NCI-H1694 treated with DMSO at 0.1 percent for 48 hours (cell line): ENCODE data around the gene CBY1.

Experiments
- DNase-seq: peaks from one replicate; lab custom pipeline; 2025; lab: John Stamatoyannopoulos, UW

CBY1 gene

GRCh38 chr22:38649841-38650522, 6.5 kb upstream of the CBY1 start:
- no peak for DNase-seq

GRCh38 chr22:38652859-38653258, 3.6 kb upstream of the CBY1 start:
- no peak for DNase-seq

GRCh38 chr22:38653741-38654140, 2.7 kb upstream of the CBY1 start:
- DNase-seq: no peak

GRCh38 chr22:38655519-38656255, 751 bp upstream of the CBY1 start:
- peak; percentile 0 for DNase-seq

GRCh38 chr22:38657045-38657909, 839 bp downstream of the CBY1 start:
- DNase-seq: peak; percentile 0

- no peak for DNase-seq
Measured at GRCh38 chr22:38674888-38675287, 18.4 kb downstream of the CBY1 start.

- DNase-seq: no peak
Measured at GRCh38 chr22:38675833-38676232, 19.4 kb downstream of the CBY1 start.

- DNase-seq: peak; percentile 69
Measured at GRCh38 chr22:38681582-38682335, 25.3 kb downstream of the CBY1 start, which contains the start of gene TOMM22. TOMM22 (plus strand) TSS chr22:38681957; CDS start chr22:38681979, 22 bp downstream.

GRCh38 chr22:38684895-38685294, 28.5 kb downstream of the CBY1 start:
- DNase-seq: no peak

- no peak for DNase-seq
Measured at GRCh38 chr22:38685761-38686160, 29.3 kb downstream of the CBY1 start.

- no peak for DNase-seq
Measured at GRCh38 chr22:38689651-38690050, 33.2 kb downstream of the CBY1 start.

- DNase-seq: no peak
Measured at GRCh38 chr22:38694049-38694448, 37.6 kb downstream of the CBY1 start.

- DNase-seq: no peak
Measured at GRCh38 chr22:38694940-38695339, 38.5 kb downstream of the CBY1 start.

- no peak for DNase-seq
Measured at GRCh38 chr22:38696606-38697424, 40.4 kb downstream of the CBY1 start.

GRCh38 chr22:38697425-38698089, 41.1 kb downstream of the CBY1 start:
- no peak for DNase-seq

GRCh38 chr22:38698407-38699094, 42.1 kb downstream of the CBY1 start:
- no peak for DNase-seq

- no peak for DNase-seq
Measured at GRCh38 chr22:38699143-38699542, 42.7 kb downstream of the CBY1 start.

- DNase-seq: no peak
Measured at GRCh38 chr22:38699784-38700183, 43.3 kb downstream of the CBY1 start.

GRCh38 chr22:38700270-38700788, 43.9 kb downstream of the CBY1 start:
- no peak for DNase-seq
